Anterior cingulate cortex (tissue), 58 donors: ENCODE results near the gene USP20.

Experiments used
- DNase-seq, 58 donors: peaks; one replicate each; lab custom pipeline; 2025; lab: John Stamatoyannopoulos, UW

The USP20 gene

DNA sequence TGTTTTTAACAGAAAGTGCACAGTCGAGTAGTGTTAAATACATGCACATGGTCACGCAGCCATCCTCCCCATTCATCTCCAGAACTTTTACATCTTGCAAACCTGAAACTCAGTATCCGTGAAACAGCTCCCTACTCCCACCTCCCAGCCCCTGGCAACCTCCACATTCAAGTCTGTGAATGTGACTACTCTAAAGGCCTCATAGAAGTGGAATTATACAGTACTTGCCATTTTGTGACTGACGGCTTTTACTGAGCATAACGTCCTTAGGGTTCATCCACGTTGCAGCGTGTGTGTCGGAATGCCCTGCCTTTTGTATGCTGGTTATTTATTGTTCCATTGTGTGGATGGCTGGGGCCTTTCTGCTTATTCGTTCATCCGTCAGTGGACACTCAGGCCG, 35.8 kb downstream of the USP20 start:
- DNase-seq = no peak

- DNase-seq = no peak
Observed at GRCh38 chr9:129873563-129874190, 38.4 kb downstream of the USP20 start.

DNA sequence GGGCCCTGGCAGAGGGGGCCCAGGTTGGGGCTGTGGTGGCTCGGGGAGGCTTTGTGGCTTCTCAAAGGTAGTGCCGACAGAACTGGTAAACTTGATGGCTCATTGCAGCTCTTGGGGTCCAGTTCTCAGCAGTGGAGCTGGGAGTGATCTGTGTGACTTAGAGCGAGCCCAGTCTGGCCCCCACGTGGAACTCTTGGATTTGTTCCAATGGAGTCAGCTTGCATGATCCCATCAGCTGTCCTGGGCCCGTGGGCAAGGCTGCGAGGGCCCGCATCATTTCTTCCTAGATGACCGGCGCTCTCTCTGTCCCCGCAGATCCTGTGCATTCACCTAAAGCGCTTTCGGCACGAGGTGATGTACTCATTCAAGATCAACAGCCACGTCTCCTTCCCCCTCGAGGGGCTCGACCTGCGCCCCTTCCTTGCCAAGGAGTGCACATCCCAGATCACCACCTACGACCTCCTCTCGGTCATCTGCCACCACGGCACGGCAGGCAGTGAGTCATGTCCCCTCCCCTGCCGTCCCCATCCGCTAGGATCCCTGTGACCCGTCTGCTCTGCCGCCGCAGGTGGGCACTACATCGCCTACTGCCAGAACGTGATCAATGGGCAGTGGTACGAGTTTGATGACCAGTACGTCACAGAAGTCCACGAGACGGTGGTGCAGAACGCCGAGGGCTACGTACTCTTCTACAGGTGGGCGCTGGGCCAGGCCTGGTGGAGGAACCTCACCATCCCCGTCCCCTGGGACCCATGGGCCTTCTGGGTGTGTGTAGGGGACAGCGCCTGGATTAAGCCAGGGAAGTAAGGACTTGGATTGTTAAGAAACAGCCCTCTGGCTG, 39.2 kb downstream of the USP20 start:
- DNase-seq = no peak

DNA sequence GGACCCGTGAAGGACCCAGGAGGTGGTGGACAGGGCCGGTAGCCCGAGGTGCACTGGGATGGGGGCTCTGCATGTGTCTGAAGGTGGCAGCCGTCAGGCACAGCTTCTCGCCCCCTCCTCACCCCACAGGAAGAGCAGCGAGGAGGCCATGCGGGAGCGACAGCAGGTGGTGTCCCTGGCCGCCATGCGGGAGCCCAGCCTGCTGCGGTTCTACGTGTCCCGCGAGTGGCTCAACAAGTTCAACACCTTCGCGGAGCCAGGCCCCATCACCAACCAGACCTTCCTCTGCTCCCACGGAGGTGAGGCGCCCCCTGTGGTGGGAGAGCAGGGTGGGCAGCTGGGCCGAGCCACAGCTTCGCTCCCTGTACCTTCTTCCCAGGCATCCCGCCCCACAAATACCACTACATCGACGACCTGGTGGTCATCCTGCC, 39.9 kb downstream of the USP20 start:
- DNase-seq = no peak

DNA sequence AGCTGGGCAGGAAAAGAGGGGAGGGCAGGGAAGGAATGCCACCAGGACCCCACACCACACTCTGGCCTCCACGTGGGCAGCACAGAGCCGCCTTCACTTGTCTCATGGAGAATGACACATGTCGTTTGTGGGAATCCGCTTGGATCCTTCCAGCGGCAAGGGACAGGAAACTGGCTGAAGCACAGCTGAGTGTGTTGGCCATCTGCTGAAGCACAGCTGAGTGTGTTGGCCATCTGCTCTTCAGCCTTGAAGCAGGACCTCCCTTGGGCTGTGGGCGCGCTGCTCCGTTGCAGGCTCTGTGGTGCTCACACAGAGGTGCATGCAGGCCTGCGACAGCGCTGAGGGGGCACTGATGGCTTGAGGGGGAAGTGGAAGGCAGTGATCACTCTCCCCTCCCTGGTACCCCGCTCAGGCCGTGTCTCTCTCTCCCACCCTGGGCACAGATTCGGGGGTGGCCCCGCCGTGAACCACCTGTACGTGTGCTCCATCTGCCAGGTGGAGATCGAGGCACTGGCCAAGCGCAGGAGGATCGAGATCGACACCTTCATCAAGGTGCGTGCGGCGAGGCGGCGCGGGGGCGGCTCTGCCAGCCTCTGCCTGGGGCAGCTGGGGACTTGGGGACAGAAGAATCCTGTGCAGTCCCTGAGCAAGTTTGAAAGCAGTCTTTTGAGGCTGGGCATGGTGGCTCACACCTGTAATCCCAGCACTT, 40.6 kb downstream of the USP20 start:
- peak in 3 of 58 donors; percentile 19 to 44 (median 41) for DNase-seq

DNA sequence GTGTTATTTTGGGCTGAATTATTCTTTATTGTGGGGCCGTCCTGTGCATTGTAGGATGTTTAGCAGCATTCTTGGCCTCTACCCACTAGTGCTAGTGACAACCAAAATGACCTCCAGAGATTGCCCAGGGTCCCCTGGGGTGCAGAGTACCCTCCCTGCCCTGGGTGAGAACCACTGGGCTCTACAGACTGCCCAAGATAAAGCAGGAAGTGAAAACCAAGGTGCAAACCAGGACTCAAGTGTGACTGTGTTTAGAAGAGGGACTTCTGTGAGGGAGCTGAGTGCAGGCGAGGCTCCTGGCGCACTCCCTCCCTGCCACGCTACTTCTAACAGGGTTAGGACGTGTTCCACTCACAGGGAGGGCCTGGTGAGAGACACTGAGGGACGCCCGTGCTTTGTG, 41.6 kb downstream of the USP20 start:
- DNase-seq = no peak

DNA sequence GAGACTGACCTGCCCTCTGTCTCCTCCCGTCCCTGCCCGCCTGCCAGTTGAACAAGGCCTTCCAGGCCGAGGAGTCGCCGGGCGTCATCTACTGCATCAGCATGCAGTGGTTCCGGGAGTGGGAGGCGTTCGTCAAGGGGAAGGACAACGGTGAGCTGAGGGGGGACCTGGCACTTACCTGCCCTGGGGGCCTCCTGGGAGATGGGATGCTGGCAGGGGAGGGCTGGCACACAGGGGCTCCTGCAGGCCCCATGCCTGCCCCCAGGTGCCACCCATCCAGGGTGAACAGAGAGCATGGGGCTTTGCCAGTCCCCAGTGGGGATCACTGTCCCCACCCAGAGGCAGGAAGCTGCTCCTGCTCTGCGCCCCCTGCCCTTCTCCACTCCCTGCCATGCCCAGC, 43.0 kb downstream of the USP20 start:
- DNase-seq = no peak

GRCh38 chr9:129879103-129879699, 43.9 kb downstream of the USP20 start:
- no peak for DNase-seq

DNA sequence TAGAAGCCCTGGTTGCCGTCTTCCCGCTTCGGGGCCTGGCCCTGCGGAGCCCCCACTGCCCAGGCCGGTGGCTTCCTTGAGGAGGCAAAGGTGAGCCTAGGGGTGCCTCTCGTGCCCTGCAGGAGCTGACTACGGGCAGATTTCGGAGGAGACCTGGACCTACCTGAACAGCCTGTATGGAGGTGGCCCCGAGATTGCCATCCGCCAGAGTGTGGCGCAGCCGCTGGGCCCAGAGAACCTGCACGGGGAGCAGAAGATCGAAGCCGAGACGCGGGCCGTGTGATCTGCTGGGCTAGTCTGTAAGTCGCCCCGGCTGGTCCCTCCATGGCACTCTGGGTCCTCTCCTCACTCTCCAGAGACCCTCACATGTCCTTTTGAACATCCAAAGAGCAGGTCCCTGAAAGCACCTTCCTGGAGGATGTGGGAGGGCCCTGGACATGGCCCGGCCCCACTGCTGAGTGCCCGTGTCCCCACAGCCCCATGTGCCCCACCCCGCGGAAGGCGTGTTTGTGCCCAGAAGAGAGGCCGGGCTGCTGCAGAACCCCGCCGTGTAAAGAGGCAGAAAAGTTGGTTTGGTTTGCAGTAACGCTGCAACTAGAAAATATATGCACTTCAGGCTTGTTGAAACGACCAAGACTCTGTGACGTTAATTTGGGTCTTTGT, 44.9 kb downstream of the USP20 start:
- DNase-seq = no peak

DNA sequence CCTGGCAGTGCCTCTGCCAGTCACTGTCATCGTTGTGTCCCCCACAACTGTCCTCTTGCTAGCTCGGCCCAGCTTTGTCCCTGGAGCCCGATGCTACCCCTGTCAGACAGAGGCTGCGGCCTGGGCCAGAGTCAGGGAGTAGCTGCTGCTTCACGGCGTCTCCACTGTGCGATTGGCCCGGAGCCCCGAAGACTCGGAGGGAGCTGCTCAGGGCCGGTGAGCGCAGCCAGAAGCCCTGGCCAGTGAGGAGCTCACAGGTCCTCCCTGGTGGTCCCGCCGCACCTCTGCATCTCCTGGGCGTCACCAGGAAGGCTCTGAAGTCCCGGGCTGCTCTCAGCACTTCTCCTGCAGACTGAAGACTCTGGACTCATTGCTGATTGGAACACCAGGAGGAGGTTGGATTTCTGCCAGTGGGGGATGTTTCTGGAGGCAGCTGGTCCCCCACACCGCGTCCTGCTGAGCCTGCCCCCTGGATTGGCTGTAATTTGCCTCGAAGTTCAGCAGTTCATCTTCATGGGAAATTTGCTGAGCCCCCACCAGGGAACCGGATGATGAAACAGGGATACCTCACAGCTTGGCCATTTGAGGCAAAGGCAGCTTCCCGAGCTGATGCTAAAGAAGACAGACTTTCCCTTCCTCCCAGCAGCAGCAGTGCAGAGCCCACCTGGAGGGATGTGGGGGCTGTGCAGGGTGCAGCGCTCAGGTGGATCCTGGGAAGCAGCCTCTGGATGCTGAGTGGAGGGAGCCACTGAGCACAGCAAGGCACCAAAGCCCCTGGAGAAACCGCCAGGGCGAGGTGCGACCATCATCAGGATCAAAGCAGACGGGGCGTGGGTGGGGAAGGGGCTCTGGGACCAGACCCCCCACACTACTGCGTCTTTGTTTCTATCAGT, 45.6 kb downstream of the USP20 start:
- peak in 1 of 58 donors; percentile 53 for DNase-seq

DNA sequence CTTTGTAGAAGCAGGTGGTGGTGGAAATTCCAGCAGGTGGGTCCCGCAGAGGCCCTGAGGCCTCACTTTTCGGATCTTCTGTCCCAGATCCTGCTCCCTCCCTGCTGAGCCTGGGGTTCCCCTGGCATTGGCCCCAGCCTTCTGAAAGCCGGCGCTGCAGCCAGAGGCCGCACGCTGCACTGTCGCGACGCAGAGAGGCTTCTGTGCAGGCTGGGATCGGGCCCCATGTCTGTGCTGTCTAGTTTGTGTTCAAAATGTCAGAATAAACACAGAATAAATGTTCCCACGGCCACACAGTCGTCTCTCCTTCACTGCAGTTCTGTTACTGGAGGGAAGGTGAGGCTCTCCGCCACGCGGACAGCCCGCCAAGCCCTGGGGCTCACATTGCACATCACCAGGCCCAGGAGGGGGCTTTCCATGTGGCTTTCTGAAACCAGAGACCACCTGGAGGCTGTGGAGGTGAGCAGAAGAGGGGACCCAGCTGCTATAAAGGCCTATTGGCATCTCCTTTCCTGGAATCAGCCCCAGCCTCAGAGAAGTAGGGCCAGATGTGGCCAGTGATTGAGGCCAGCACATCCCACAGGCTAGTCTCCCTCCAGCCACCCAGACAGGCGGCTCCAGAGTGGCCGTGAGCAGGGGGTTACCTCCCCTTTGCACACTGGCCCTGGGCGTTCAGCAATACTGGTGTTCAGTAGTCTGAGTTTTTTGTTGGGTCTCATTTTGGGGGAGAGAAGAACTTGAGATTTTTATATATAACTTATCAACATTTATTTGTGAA, 46.5 kb downstream of the USP20 start:
- DNase-seq = no peak

- peak in 50 of 58 donors; percentile 24 to 81 (median 58) for DNase-seq
Observed at GRCh38 chr9:129884220-129885017, 49.2 kb downstream of the USP20 start.

DNA sequence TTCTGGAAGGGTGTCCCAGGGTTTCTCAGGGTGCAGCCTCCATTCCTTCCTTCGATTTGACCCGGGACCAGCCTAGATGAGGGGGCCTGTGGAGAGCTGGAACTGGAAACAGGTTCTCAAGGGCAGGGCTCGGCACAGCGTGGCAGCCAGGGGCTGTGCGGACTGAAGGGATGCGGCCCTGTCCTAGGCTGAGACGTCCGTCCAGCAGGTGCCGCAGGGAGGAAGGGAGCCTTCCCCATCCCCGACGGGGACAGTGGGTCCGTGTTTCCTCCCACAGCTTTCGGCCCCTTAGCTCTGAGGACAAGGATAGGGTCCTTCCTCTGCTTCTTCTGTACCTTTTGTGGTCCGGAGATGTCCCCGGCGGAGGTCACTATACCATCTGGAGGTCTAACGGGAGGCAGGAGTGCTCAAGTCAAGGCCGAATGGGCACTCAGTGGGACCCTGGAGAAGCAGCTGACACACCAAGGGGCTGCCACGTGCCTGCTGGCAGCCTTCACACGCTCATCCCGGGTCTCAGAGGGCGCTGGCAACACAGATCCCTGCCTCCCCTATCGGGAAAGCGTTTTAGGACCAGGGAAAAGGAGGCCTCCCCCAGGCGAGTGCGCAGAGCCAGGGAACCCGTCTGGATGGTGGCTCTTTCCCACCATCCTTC, 49.9 kb downstream of the USP20 start:
- peak in 3 of 58 donors; percentile 54 to 63 (median 59) for DNase-seq

DNA sequence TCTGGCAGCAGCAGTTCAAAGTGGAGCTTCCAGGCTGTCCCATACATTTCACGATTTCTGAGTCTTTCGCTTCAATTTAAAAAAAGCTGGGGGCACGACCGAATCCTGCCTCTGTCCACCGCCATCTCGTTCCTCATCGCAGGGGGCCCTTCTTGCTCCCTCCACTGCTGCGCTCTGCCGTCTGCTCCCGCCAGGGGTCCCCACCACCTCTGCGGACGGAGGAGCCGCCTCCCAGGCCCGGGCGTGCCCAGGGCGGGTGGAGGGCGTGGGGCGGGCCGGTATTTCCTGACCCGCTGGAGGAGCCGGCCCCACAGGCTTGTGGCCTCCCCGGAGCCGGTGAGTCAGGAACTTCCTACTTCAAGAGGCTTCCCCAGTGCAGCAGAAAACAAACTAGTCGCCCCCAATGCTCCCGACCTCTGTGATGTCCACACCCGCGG, 50.4 kb downstream of the USP20 start:
- DNase-seq = peak in 54 of 58 donors; percentile 21 to 90 (median 74)

GRCh38 chr9:129886226-129887174, 51.2 kb downstream of the USP20 start:
- DNase-seq = peak in 24 of 58 donors; percentile 20 to 70 (median 38)
